Measurements from ENCODE around the gene F8A2.

DNA sequence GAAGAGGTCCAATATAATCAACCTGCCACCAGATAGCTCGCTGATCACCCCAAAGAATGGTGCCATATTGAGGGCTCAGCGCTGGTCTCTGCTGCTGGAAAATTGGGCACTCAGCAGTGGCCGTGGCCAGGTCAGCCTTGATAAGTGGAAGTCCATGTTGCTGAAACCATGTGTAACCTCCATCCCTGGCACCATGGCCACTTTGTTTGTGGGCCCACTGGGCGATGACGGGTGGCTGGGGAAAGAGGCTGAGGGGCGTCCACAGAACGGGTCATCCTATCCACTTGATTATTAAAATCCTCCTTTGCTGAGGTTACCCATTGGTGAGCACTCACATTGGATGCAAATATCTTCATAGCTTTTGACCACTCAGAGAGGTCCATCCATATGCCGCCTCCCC lies 7.7 kb downstream of the F8A2 start:
- TF ChIP-seq POLR2A (IDR thresholded peaks at IDR 0.05), result no peak
- TF ChIP-seq, protein P1, sequence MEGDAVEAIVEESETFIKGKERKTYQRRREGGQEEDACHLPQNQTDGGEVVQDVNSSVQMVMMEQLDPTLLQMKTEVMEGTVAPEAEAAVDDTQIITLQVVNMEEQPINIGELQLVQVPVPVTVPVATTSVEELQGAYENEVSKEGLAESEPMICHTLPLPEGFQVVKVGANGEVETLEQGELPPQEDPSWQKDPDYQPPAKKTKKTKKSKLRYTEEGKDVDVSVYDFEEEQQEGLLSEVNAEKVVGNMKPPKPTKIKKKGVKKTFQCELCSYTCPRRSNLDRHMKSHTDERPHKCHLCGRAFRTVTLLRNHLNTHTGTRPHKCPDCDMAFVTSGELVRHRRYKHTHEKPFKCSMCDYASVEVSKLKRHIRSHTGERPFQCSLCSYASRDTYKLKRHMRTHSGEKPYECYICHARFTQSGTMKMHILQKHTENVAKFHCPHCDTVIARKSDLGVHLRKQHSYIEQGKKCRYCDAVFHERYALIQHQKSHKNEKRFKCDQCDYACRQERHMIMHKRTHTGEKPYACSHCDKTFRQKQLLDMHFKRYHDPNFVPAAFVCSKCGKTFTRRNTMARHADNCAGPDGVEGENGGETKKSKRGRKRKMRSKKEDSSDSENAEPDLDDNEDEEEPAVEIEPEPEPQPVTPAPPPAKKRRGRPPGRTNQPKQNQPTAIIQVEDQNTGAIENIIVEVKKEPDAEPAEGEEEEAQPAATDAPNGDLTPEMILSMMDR (IDR thresholded peaks at IDR 0.05 in 4 of 5, conservative IDR thresholded peaks at IDR 0.05 in 1 of 5), result no peak
